ENCODE measurements around the gene GRIN2B.

GRIN2B gene

GRCh38 chr12:13981296-13981962, at the start of gene GRIN2B:
TSS of gene GRIN2B (minus strand) at chr12:13981602. CDS start at chr12:13866208, 115,394 bp downstream.
- DNase-seq, result no peak

- no peak for DNase-seq
These were observed 45.1 kb upstream of the GRIN2B start for GRCh38 chr12:14026537-14026936.

GRCh38 chr12:14024591-14024990, 43.2 kb upstream of the GRIN2B start:
- no peak for DNase-seq

- no peak for DNase-seq
These were observed 36.7 kb upstream of the GRIN2B start for GRCh38 chr12:14018080-14018479.

GRCh38 chr12:14010989-14011388, 29.6 kb upstream of the GRIN2B start:
- no peak for DNase-seq

GRCh38 chr12:14007639-14008038, 26.2 kb upstream of the GRIN2B start:
- no peak for DNase-seq

GRCh38 chr12:13992585-13992984, 11.2 kb upstream of the GRIN2B start:
- DNase-seq, result no peak

GRCh38 chr12:13992106-13992505, 10.7 kb upstream of the GRIN2B start:
- DNase-seq, result no peak

GRCh38 chr12:13986031-13986430, 4.6 kb upstream of the GRIN2B start:
- DNase-seq, result no peak

GRCh38 chr12:13981990-13982389, 588 bp upstream of the GRIN2B start:
- DNase-seq, result no peak

GRCh38 chr12:13980538-13981295, 685 bp downstream of the GRIN2B start:
- DNase-seq, result no peak

- DNase-seq, result no peak
These were observed 1.5 kb downstream of the GRIN2B start for GRCh38 chr12:13979772-13980378.

- DNase-seq, result no peak
These were observed 2.5 kb downstream of the GRIN2B start for GRCh38 chr12:13978876-13979275.

- DNase-seq, result no peak
These were observed 4.5 kb downstream of the GRIN2B start for GRCh38 chr12:13976880-13977279.

- DNase-seq, result no peak
These were observed 5.3 kb downstream of the GRIN2B start for GRCh38 chr12:13976028-13976584.

GRCh38 chr12:13973996-13974395, 7.4 kb downstream of the GRIN2B start:
- DNase-seq, result no peak

- DNase-seq, result no peak
These were observed 10.6 kb downstream of the GRIN2B start for GRCh38 chr12:13970803-13971202.

- no peak for DNase-seq
These were observed 13.1 kb downstream of the GRIN2B start for GRCh38 chr12:13968281-13968680.

GRCh38 chr12:13964666-13965065, 16.7 kb downstream of the GRIN2B start:
- no peak for DNase-seq

- peak; percentile 4 for DNase-seq
These were observed 18.7 kb downstream of the GRIN2B start for GRCh38 chr12:13962699-13963098.

- no peak for DNase-seq
These were observed 19.4 kb downstream of the GRIN2B start for GRCh38 chr12:13961971-13962370.

- no peak for DNase-seq
These were observed 22.2 kb downstream of the GRIN2B start for GRCh38 chr12:13959131-13959723.

GRCh38 chr12:13957576-13957975, 23.8 kb downstream of the GRIN2B start:
- DNase-seq, result no peak

All from EL (cell line).